Measurements from ENCODE around the gene H1-8. TPM values are rescaled to one million over a fixed set of nuclear protein-coding genes. Genes with fewer than 3 reads are reported as not detected.
"Not testable (repeated sequence)": the region's sequence is repeated elsewhere in the genome, so short reads cannot be mapped to it uniquely, and the experiment has no call there.

H1-8 gene
- total RNA-seq, 6 experiments from 2014 or later, result not detected

- no peak for DNase-seq
- Mint-ChIP-seq H3K9me3 (no peaks in the 10 kb centered on the region), H3K4me1 (ENCODE audit: low read depth) (no peaks in the 10 kb centered on the region), H3K36me3 (ENCODE audit: low read depth) (peaks cover 9% of the 10 kb centered on the region; the same call in 1 of the 2 replicates), H3K27me3 (ENCODE audit: insufficient read depth) (peaks cover 1% of the 10 kb centered on the region), H3K27ac (no peak overlapping the region), H3K4me3 (no peak overlapping the region)
- no peak for TF ChIP-seq CTCF (IDR thresholded peaks at IDR 0.05)
These were observed 28.9 kb upstream of the H1-8 start for GRCh38 chr3:129514110-129514509.

GRCh38 chr3:129514563-129514962, 28.4 kb upstream of the H1-8 start:
- H3K36me3 Mint-ChIP-seq (ENCODE audit: low read depth), result peaks cover 9% of the 10 kb centered on the region; the same call in 1 of the 2 replicates
- TF ChIP-seq CTCF (IDR thresholded peaks at IDR 0.05), result no peak
- DNase-seq, result no peak
- peaks cover 1% of the 10 kb centered on the region for H3K27me3 Mint-ChIP-seq (ENCODE audit: insufficient read depth)
- H3K4me1 Mint-ChIP-seq (ENCODE audit: low read depth), result no peaks in the 10 kb centered on the region
- no peak overlapping the region for H3K4me3 Mint-ChIP-seq
- no peaks in the 10 kb centered on the region for H3K9me3 Mint-ChIP-seq
- H3K27ac Mint-ChIP-seq, result no peak overlapping the region

GRCh38 chr3:129515108-129515820, 27.7 kb upstream of the H1-8 start:
- H3K36me3 Mint-ChIP-seq (ENCODE audit: low read depth), result peaks cover 12% of the 10 kb centered on the region; the same call in 1 of the 2 replicates
- H3K9me3 Mint-ChIP-seq; H3K27ac Mint-ChIP-seq; DNase-seq; H3K4me1 Mint-ChIP-seq (ENCODE audit: low read depth); H3K4me3 Mint-ChIP-seq; H3K27me3 Mint-ChIP-seq (ENCODE audit: insufficient read depth): not testable (repeated sequence)

- not testable (repeated sequence) for H3K9me3 Mint-ChIP-seq; H3K4me1 Mint-ChIP-seq (ENCODE audit: low read depth); H3K27ac Mint-ChIP-seq; DNase-seq; H3K4me3 Mint-ChIP-seq; H3K27me3 Mint-ChIP-seq (ENCODE audit: insufficient read depth)
- H3K36me3 Mint-ChIP-seq (ENCODE audit: low read depth), result peaks cover 13% of the 10 kb centered on the region; the same call in 1 of the 2 replicates
These were observed 27.0 kb upstream of the H1-8 start for GRCh38 chr3:129515821-129516432.

- H3K4me1 Mint-ChIP-seq (ENCODE audit: low read depth), result peaks cover 9% of the 10 kb centered on the region; the same call in 1 of the 2 replicates
- H3K27me3 Mint-ChIP-seq (ENCODE audit: insufficient read depth), result no peaks in the 10 kb centered on the region; the same call in 1 of the 2 replicates
- no peak overlapping the region for H3K4me3 Mint-ChIP-seq
- TF ChIP-seq CTCF (IDR thresholded peaks at IDR 0.05), result no peak
- no peak overlapping the region for H3K27ac Mint-ChIP-seq
- no peak for DNase-seq
- no peaks in the 10 kb centered on the region for H3K9me3 Mint-ChIP-seq
- peaks cover 13% of the 10 kb centered on the region; the same call in 1 of the 2 replicates for H3K36me3 Mint-ChIP-seq (ENCODE audit: low read depth)
These were observed 25.5 kb upstream of the H1-8 start for GRCh38 chr3:129517516-129517915.

GRCh38 chr3:129518038-129518561, 24.9 kb upstream of the H1-8 start:
- Mint-ChIP-seq H3K27ac (no peak overlapping the region), H3K4me1 (ENCODE audit: low read depth) (peaks cover 9% of the 10 kb centered on the region; the same call in 1 of the 2 replicates), H3K27me3 (ENCODE audit: insufficient read depth) (no peaks in the 10 kb centered on the region; the same call in 1 of the 2 replicates), H3K4me3 (no peak overlapping the region), H3K36me3 (ENCODE audit: low read depth) (peaks cover 13% of the 10 kb centered on the region; the same call in 1 of the 2 replicates), H3K9me3 (no peaks in the 10 kb centered on the region)
- DNase-seq, result no peak
- TF ChIP-seq CTCF (IDR thresholded peaks at IDR 0.05), result no peak
